ENCODE results near the gene POLR2B.
A peak's percentile ranks its signal among the peaks of the same experiment; 100 is the strongest.
"Not testable (repeated sequence)": the region's sequence is repeated elsewhere in the genome, so short reads cannot be mapped to it uniquely, and the experiment has no call there.

POLR2B gene

DNA sequence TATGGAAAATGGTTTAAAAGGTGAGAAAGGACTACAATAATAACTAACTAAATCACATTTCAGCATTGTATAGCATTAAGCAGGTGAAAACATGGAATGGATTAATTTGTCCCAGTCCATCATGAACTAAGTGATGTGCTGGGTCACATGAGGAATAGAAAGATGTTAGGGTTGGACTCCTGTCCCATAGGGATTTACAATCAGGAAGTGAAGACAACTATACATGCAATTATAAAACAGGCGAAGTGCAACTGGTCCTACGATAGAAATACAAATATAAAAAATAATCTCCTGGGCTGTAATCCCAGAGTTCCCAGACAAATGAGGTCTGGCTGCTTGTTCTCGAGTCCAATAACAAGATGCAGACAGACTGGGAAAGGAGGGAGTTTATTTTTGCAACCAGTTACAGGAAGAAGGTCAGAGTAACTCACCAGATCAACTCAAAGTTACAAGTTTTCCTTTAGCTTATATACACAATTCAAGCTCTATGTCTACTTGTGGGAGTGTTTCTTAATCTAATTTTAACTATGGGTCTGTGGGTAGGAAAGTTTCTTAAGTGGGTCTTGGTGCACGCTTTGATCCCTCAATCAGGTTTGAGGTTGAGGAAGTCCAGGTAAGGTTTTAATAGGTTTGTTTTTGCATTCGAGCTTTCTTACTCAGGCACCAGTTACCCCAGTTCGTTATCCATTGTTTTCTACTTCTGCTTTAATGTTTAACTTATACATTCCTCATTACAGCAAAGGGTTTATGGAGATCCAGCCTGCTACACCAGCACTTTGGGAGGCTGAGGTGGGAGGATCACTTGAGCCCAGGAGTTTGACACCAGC, 81.4 kb downstream of the POLR2B start:
- no peak for DNase-seq

DNA sequence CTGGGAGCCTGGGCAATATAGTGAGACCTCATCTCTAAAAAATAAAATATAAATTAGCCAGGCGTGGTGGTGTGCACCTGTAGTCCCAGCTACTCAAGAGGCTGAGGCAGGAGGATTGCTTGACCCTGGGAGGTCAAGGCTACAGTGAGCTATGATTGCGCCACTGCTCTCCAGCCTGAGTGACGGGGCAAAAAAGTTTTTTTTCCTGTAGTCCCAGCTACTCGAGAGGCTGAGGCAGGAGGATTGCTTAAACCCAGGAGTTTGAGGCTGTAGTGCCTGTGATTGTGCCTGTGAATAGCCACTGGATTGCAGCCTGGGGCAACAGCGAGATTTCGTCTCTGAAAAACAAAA, 82.0 kb downstream of the POLR2B start:
- not testable (repeated sequence) for DNase-seq

- DNase-seq: no peak
These were observed 82.7 kb downstream of the POLR2B start for GRCh38 chr4:57061395-57061794.

GRCh38 chr4:57063518-57063917, 84.8 kb downstream of the POLR2B start:
- no peak for DNase-seq

DNA sequence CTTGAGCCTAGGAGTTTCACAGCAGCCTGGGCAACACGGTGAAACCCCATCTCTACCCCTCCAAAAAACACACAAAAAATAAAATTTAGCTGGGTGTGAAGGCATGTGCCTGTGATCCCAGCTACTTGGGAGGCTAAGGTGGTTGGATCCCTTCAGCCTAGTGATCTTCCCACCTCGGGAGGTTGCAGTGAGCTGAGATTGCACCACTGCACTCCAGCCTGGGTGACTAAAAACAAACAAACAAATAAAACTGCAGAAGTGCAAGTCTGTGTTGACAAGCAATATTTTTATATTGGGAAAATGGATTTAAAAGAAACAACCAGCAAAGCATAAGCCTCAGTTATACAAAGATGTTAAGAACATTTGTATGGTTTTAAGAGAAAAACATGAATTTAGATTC, 85.4 kb downstream of the POLR2B start:
- no peak for DNase-seq

DNA sequence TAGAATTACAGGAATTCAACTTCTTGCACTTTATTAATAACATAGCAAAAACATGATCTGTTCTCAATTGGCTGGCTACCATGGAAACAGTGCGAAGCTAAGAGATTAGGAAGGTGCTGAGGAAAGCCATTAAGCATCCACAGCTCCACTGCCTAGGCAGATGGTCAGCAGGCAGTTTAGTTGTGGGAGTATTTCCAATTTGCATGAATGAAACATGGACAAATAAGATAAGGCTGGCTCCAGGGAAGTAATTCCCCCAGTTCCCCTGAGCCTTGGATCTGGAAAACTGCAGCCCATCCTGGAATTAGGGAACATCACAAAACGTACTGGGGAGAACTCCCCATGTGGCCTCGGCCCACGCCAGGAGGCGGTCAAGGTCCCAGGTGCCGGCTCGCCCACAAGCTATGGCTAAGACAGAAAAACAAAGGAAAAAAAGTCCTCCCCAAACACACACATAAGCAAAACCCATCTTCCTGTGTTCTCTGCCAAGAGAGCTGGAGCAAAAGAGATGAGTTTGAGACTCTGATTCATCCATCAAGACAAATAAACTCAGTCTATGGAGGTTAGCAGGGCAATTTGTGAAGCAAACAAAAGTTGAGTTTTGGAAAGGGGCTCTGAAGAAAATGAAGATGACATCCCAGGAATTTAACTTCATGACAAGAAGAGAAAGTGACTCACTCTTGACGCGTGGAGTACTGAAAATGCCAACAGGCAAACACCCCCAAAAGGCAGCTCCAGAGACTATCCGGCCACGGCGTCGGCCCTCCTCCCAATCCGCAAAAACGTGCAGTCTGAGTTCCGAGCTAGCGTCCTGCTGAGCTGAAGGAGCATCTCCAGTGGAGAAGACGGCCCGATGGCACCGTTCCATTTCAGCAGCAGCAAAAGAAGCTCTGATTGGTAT, 86.4 kb downstream of the POLR2B start:
- DNase-seq: peak; percentile 36

DNA sequence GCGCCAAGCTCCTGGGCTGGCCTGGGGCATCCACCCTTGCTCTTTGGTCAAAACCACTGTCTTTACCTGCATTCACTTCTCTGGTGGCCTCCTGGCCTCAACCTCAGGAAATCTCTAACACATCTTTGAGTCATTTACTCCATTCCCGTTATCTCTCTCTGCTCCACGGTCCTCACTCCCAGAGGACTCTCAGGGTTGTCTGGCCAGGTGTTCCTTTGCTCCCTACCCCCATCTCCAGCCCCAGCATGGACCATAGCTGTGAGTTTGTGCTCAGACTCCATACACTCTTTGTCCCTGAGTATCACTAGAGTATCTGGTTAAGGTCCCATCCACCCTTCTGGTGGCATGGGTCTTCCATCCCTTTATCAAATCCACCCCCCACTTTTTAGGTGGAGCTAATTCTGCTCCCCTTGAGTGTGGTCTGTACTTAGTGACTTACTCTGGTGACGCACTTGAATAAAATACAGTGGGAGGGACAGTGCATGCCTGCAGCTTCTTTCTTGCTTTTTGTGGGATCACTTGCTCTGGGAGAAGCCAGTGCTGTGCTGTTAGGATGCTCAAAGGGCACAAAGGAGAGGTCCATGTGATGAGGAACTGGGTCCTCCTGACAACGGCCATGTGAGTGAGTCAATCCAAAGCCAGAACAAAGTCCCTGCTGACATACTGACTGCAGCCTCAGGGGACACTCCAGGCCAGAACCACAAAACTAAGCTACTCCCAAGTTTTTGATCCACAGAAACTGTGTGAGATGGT, 87.2 kb downstream of the POLR2B start:
- DNase-seq: no peak

GRCh38 chr4:57068237-57068981, 89.7 kb downstream of the POLR2B start:
- DNase-seq: no peak

DNA sequence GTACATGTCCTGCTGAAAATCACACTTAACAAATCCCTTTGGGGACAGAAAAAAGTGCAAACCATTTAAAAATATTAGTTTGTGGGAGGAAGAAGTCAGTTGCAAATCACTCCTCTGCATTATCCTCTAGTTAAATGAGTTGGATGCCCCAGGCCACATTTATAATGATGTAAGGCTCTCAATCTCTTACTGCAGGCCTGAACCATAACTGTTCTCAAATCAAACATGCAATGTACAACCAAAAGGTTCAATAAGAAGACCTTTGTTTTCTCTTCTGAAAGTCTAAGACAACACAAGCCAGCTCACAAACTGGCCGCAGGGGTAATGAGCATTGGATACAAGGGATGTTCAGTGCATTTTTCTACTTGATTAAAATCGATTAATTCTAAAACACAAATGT, 91.8 kb downstream of the POLR2B start:
- DNase-seq: no peak

DNA sequence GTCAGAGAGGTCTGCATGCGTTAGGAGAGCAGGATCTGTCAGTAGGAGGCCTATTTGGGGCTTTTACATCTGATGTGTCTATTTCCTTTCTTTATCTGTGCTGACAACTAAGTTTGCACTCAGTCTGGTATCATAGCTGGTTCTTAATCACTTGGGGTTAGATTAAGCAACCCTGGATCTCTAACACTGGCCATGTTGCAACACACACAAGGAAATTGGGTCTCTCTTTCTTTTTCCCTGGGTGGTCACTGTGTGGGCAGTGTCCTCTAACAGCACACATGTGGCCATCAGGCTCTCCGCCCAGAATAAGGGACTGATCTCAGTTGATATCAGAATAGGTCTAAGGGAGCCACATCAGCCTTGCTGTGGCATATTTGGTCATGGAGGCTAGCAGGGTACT, 92.6 kb downstream of the POLR2B start:
- DNase-seq: no peak

- DNase-seq: no peak
These were observed 94.9 kb downstream of the POLR2B start for GRCh38 chr4:57073559-57073958.

- DNase-seq: no peak
These were observed 96.0 kb downstream of the POLR2B start for GRCh38 chr4:57074744-57075143.

GRCh38 chr4:57075367-57075766, 96.7 kb downstream of the POLR2B start:
- DNase-seq: no peak

GRCh38 chr4:57076646-57077045, 98.0 kb downstream of the POLR2B start:
- no peak for DNase-seq

GRCh38 chr4:57077550-57078343, 99.1 kb downstream of the POLR2B start:
- no peak for DNase-seq

DNA sequence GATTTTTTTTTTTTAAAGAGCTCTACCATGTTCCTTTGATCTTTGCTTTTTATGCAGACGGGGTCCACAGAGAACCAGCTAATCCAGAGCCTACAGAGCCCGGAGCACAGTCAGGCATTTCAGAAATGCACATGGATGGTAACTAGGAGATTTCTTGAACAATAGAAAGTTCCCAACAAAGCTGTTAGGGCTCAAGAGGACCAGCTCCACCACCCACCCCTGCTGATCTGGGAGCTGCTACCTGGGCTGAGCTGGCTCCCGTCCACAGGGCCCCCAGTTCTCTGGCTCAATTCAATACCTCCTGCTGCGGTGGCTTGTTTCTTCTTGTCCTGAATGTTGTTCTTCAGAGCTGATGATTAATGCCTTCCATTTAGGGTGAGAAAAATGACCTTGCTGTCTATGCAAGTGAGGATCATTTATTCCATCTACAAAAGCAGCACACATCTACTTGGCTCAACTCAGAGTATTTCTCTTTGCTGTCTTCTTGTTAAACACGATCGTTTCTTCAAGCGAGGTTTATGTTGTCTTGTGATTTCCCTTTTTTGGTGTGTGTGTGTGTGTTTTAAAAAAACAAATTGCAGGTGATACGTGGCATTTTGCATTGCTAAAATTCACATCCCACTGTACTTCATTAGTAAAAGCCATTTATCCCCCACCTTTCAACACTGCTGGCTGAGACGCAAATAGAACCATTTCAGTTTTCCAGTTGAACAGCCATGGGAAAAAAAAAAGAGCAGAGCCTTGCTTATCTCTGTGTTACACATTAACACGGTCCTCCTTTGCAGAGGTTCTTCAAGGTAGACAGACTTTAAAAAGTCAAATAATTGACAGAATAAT, 100.2 kb downstream of the POLR2B start:
- no peak for DNase-seq

All from right hindlimb (tissue), 1 donor.